Suppressor macrophage (primary cell): ENCODE measurements around the gene MEX3D.
"Not testable (repeated sequence)": the region's sequence is repeated elsewhere in the genome, so short reads cannot be mapped to it uniquely, and the experiment has no call there.

Experiments
- DNase-seq, 4 experiments: peaks; one replicate each; pipeline ENCODE4 v3.0.0-alpha.2; 2020 to 2022

The MEX3D gene

DNA sequence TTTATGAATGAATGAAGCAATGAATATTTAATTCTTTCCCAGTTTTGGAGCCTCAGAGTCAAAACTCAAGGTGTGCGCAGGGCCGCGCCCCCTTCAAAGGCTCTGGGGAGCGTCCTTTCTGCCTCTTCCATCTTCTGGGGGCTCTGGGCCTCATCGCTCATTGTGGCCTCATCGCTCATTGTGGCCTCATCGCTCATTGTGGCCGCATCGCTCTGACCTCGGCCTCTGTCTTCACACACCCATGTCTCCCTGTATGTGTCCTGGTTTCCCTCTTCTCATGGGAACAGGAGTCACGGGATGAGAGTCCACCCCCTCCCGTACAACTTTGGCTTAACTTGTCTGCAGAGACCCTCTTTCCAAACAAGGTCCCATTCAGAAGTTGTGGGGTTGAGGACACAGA lies 3.2 kb upstream of the MEX3D start:
- no peak for DNase-seq

DNA sequence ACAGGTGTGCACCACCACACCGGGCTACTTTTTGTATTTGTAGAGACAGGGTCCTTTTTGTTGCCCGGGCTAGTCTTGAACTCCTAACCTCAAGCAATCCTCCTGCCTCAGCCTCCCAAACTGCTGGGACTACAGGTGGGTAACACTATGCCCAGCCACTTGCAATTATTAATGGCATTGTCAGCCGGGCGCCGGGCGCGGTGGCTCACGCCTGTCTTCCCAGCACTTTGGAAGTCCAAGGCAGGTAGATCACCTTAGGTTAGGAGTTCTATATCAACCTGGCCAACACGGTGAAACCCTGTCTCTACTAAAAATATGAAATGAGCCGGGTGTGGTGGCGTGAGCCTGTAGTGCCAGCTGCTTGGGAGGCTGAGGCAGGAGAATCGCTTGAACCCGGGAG lies 2.7 kb upstream of the MEX3D start:
- no peak for DNase-seq

GRCh38 chr19:1569997-1570396 lies 1.9 kb upstream of the MEX3D start:
- DNase-seq: no peak

DNA sequence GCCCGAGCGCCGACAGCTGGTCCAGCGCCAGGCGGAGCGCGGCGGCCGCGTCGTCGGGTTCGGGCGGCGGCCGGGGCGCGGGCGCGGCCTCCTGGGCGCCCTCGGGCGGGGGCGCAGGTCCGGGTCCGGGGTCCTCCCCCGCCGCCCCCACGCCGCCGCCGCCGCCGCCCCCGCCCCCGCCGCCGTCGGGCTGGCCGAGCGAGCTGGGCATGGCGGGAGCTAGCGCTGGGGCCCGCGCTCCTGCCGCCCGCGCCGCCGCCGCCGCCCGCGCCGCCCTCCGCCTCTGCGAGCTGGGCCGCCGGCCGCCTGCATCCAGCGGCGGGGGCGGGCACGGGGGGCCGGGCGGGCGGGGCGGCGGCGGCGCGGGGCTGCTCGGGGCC lies 287 bp downstream of the MEX3D start:
- no peak for DNase-seq

GRCh38 chr19:1567116-1567847 lies 843 bp downstream of the MEX3D start:
- peak; percentile 34 to 67 (median 42) for DNase-seq

DNA sequence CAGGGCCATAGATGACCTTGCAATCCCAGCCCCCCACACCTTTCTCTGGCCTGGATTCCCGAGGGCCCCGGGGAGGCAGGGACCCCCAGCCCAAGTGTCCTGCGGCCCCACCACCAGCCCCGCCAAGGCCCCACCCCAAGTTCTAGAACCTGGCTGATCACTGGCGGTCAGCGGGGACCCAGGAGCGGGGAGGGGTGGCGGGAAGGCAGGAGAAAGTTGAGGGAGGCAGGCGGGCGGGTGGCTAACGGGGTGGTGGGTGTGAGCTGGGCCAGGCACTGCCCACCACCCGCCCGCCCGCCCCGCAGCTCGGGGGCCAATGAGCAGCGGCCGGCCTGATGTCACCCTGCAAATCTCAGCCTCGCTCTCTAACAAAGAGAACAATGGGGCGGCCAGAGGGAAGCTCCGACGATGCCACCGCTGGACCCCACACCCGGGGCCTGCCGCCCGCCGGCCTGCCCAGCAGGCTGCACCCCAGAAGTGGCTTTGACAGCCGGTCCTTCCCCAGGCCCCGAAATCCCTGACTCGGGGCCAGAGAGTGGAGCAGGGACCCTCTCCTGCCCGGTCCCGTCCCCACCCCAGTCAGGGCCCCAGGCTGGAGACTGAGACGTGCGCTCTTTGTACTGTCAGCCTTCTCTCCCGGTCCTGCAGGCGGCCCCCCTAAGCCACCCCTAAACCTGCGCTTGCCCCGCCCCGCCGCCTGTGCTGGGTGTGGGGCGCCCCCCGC lies 1.6 kb downstream of the MEX3D start:
- no peak for DNase-seq

DNA sequence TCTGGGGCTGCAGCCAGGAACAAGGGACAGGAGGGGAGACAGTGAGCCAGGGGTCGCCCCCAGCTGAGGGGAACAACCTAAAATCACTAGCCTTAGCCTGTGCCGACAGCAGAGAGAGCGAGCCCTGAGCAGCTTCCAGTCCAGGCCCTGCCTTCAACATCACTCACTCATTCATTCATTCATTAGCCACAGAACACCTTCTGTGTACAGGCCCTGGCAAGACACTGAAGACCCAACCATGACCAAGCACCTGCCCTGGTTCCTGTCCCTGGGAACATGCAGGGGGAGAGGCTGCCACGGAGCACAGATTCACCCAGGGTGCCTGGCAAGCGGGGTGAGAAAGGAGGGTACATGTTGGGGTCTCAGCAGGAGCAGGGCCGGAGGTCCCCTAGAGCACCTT lies 4.9 kb downstream of the MEX3D start:
- DNase-seq: no peak

GRCh38 chr19:1561236-1561842 lies 6.8 kb downstream of the MEX3D start:
- no peak for DNase-seq

- DNase-seq: no peak
These were observed 7.7 kb downstream of the MEX3D start for GRCh38 chr19:1560286-1560882.

DNA sequence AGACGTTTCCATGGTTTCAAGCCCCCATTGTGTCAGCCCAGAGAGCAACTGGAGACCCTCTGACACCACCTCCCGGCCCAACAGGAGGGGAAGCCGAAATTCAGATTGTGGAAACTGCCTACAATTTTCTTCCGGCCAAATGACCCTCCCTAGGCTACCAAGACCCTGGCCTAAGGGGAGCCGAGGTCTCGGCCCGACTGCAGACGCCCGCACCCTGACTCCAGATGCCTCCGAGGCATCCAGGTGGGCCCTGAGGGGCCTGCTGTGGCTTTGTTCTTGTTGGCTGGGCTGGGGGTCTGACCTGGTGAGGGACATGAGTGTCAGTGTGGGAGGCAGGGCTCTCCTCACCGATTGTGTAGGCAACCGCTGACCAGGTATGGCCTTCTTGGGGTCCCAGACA lies 9.6 kb downstream of the MEX3D start:
- no peak for DNase-seq

GRCh38 chr19:1556390-1557070 lies 11.6 kb downstream of the MEX3D start:
- DNase-seq: no peak

DNA sequence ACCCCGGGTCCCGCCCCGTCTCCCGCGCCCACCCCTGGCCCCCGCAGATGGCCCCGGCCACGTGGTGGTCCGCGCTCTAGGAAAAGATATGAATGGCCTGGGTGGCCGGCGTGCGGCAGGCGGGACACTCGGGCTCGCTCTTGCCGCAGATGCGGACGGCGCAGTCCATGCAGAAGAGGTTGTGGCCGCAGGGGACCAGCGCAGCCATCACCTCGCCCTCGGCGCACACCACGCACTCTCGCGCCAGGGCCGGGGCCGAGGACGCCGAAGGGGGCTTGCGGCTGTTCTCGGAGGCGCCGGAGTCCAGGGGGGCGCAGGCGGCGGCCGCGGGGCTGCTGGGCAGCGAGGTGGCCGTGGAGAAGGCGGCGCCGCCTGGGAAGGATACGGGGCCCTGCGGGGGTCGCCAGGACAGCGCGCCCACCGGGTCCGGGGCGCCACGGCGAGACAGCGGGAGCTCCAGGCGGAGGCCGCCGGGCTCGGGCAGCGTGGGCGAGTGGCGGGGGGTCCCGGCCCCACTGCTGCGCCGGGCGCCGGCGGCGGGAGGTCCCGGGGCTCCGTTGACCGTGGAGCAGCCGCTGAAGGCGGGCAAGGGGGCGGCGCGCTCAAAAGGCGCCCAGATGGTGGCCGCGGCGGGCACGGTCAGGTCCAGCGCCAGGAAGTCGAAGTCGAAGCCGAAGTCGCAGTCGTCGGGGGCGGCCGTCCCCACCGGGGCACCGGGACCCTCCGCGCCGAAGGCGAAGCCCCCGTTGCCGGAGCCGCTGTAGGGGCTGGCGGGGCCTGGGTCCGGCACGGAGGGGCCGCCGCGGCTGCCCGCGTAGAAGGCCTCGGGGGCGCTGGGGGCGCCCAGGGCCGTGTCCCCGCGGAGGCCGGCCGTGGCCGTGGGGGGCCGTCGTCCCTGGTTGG lies 12.4 kb downstream of the MEX3D start:
- no peak for DNase-seq

- DNase-seq: no peak
These were observed 13.2 kb downstream of the MEX3D start for GRCh38 chr19:1554968-1555367.

DNA sequence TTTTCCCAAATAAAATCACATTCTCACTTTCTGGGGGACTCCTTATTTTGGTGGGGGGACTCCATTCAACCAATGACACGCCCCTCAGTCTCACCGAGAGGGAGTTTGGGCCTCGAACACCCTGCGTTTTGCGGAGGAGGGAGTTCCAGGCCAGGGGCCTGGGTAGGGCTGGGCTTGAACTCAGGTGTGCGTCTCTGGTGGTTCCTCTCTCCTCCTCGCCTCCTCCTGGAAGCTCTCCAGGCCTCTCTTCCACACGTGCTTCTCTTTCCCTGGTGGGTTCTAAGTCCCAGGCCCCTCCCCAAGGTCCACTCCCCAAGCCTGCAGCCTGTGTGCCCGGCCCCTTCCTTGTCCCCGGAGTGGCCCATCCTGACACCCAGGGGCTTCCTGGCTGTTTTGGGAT lies 14.7 kb downstream of the MEX3D start:
- DNase-seq: no peak

GRCh38 chr19:1551068-1552040 lies 16.8 kb downstream of the MEX3D start:
- no peak for DNase-seq

DNA sequence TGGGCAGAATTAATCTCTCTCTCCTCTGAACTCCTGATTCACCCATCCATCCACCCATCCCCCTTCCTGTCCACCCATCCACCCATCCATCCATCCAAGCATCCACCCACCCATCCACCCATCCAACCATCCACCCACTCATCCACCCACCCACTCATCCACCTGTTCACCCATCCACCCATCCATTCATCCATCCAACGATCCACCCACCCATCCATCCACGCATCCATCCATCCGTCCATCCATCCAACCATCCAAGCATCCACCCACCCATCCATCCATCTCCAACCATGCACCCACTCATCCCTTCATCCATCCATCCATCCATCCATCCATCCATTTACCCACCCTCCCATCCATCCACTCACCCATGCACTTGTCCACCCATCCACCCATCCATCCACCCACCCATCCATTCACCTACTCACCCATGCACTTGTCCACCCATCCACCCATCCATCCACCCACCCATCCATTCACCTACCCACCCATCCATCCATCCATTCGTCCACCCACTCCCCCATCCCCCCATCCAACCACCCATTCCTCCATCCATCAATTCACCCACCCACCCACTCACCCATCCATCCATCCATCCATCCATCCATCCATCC lies 18.7 kb downstream of the MEX3D start:
- DNase-seq: no peak

DNA sequence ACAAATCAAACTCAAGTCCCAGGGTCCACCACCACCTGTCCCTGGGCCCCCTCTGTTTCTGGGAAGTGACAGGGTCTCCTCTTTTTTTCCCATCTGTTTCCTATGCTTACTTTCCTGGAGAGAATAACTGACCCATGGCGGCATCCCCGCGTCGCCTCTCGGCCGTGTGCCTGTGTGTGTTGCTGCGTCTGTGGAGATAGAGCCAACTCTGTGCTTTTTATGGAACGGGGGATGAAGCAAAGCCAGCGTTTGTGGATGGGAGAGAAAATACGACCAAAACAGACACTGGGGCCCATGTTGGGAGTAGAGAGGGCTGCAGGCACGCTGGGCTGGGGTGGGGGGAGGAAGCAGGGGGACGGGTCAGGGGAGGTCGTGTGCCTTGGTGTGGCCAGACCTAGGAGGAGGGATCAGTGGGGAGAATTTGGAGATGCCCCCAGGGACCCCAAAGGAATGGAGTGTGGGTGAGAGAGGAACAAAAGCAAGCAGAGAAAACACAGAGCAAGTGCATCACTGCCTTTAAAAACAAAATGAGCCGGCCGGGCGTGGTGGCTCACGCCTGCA lies 27.7 kb downstream of the MEX3D start:
- DNase-seq: no peak

GRCh38 chr19:1539749-1540148 lies 28.4 kb downstream of the MEX3D start:
- DNase-seq: not testable (repeated sequence)

DNA sequence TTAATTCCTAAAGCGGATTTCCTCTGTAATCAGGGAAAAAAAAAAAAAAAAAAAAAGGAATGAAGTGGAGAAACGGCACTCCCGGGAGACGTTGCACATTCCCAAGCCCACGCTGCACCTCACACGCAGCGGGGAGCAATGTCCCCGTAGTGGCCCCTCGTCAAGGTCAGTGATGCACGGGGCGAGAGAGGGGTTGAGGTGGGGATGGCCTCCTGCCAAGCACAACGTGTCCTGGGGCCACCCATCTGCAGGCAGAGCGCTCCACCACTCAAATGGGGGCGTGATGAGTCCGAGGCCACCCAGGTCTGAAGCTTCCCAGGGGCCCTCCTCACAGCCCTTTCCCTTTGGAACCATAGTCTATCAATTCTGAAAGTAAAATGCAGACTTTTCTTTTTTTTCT lies 29.1 kb downstream of the MEX3D start:
- DNase-seq: no peak

DNA sequence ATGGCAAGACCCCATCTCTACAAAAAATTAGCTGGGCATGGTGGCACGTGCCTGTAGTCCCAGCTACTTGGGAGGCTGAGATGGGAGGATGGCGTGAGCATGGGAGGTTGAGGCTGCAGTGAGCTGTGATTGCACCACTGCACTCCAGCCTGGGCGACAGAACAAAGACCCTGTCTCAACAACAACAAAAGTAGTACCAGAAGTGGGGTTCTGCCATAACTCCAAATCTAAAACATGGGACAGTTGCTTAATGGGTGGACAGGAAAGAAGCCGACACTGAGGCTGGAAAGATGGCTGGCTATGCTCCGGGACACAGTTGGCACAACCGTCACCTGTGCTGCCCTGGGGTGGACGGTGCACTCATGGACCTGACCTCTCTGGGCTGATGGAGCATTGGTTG lies 32.4 kb downstream of the MEX3D start:
- not testable (repeated sequence) for DNase-seq
